ENCODE measurements around the gene ENAH. TPM values are rescaled to one million over a fixed set of nuclear protein-coding genes. Genes with fewer than 3 reads are reported as not detected.

The ENAH gene
- total and polyA plus RNA-seq, 10 donors = 5.1 to 98.1 (median 44.8) TPM

DNA sequence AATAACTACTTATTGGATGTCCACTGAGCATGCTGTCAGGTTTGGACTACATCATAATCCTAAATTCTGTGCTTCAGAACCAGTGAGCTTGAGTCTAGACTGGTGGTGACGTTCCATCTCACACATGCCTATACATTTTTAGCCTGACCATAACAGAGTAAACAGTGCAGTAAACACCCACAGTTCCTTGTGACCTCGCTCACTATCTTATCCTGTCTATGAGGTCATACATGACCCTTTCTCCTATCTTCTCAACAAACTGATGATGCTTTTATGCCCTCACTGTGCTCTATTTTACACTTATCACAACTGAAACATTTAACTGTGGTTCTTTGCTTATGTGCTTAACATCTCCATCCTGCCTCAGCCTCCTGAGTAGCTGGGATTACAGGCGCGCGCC, 91.2 kb downstream of the ENAH start:
- WGBS, 5 donors = 89 to 94% (median 92%) methylated on average over 5 of the region's 5 CpGs
- intact Hi-C loops (cut with DNase I; ENCODE audit: low total_unique reads) = no loop called here
- H3K36me3 ChIP-seq = peaks cover 0 to 7% (median 0%) of the 10 kb centered on the region in 6 donors

GRCh38 chr1:225559902-225560301, 93.0 kb downstream of the ENAH start:
- no peak for DNase-seq
- H3K9me3 ChIP-seq = peaks cover 0 to 10% (median 7%) of the 10 kb centered on the region in 8 donors
- no peak overlapping the region for H3K4me3 ChIP-seq
- intact Hi-C loops (cut with DNase I; ENCODE audit: low total_unique reads) = no loop called here
- TF ChIP-seq POLR2AphosphoS5 (IDR thresholded peaks at IDR 0.05) (no peak), POLR2A (IDR thresholded peaks at IDR 0.05) (no peak)
- TF ChIP-seq, protein P1, sequence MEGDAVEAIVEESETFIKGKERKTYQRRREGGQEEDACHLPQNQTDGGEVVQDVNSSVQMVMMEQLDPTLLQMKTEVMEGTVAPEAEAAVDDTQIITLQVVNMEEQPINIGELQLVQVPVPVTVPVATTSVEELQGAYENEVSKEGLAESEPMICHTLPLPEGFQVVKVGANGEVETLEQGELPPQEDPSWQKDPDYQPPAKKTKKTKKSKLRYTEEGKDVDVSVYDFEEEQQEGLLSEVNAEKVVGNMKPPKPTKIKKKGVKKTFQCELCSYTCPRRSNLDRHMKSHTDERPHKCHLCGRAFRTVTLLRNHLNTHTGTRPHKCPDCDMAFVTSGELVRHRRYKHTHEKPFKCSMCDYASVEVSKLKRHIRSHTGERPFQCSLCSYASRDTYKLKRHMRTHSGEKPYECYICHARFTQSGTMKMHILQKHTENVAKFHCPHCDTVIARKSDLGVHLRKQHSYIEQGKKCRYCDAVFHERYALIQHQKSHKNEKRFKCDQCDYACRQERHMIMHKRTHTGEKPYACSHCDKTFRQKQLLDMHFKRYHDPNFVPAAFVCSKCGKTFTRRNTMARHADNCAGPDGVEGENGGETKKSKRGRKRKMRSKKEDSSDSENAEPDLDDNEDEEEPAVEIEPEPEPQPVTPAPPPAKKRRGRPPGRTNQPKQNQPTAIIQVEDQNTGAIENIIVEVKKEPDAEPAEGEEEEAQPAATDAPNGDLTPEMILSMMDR (IDR thresholded peaks at IDR 0.05 in 8 of 11, conservative IDR thresholded peaks at IDR 0.05 in 3 of 11) = no peak
- H3K4me1 ChIP-seq = peaks cover 0 to 2% (median 0%) of the 10 kb centered on the region in 6 donors
- WGBS, 5 donors = 73 to 93% (median 90%) methylated on average over 3 of the region's 3 CpGs
- no peak overlapping the region for H3K27ac ChIP-seq
- no peaks in the 10 kb centered on the region for H3K27me3 ChIP-seq (replicated peaks in 1 of 7)
- peaks cover 0 to 7% (median 0%) of the 10 kb centered on the region in 6 donors for H3K36me3 ChIP-seq

More for the DNA sequence above, 91.2 kb downstream of the ENAH start:
- H3K4me3 ChIP-seq = no peak overlapping the region
- peaks cover 0 to 9% (median 5%) of the 10 kb centered on the region in 8 donors for H3K9me3 ChIP-seq
- peaks cover 0 to 11% (median 0%) of the 10 kb centered on the region in 6 donors for H3K4me1 ChIP-seq
- no peak for DNase-seq
- H3K27me3 ChIP-seq (replicated peaks in 1 of 7) = no peaks in the 10 kb centered on the region
- TF ChIP-seq, protein P1 (IDR thresholded peaks at IDR 0.05 in 8 of 11, conservative IDR thresholded peaks at IDR 0.05 in 3 of 11) = no peak
- TF ChIP-seq POLR2AphosphoS5 (IDR thresholded peaks at IDR 0.05) = no peak
- no peak for TF ChIP-seq POLR2A (IDR thresholded peaks at IDR 0.05)
- H3K27ac ChIP-seq = no peak overlapping the region

DNA sequence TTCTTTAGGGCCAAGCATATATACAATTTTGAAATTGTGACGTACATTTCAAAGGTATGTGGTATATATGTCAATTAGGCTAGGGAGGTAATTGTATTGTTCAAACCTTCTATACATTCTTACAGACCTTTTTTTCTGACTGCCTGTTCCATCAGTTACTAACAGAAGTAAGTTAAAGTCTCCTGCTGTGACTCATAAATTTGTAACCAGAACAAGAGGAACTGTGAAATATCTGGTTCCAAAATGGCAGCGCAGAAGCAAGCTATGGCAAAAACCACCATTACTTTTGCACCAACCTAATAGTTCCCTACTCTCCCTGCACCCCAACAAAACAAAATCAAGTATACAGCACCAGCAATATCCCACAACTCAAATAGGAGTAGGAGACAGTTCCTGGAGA, 93.6 kb downstream of the ENAH start:
- 81 to 96% (median 92%) methylated on average over 2 of the region's 2 CpGs for WGBS, 5 donors
- Histone ChIP-seq H3K4me3 (no peak overlapping the region), H3K9me3 (peaks cover 0 to 10% (median 7%) of the 10 kb centered on the region in 8 donors), H3K27me3 (replicated peaks in 1 of 7) (no peaks in the 10 kb centered on the region), H3K36me3 (peaks cover 0 to 7% (median 0%) of the 10 kb centered on the region in 6 donors), H3K27ac (no peak overlapping the region), H3K4me1 (peaks cover 0 to 8% (median 0%) of the 10 kb centered on the region in 6 donors)
- DNase-seq = no peak
- intact Hi-C loops (cut with DNase I; ENCODE audit: low total_unique reads) = no loop called here
- TF ChIP-seq, protein P1 (IDR thresholded peaks at IDR 0.05 in 8 of 11, conservative IDR thresholded peaks at IDR 0.05 in 3 of 11) = no peak
- TF ChIP-seq POLR2AphosphoS5 (IDR thresholded peaks at IDR 0.05) (no peak), POLR2A (IDR thresholded peaks at IDR 0.05) (no peak)

- no peak overlapping the region for H3K4me3 ChIP-seq
- no peaks in the 10 kb centered on the region for H3K27me3 ChIP-seq (replicated peaks in 1 of 7)
- peaks cover 0 to 7% (median 0%) of the 10 kb centered on the region in 6 donors for H3K36me3 ChIP-seq
- intact Hi-C loops (cut with DNase I; ENCODE audit: low total_unique reads) = no loop called here
- H3K4me1 ChIP-seq = peaks cover 0 to 10% (median 0%) of the 10 kb centered on the region in 6 donors
- TF ChIP-seq POLR2AphosphoS5 (IDR thresholded peaks at IDR 0.05) (no peak), POLR2A (IDR thresholded peaks at IDR 0.05) (no peak)
- TF ChIP-seq, protein P1 (IDR thresholded peaks at IDR 0.05 in 8 of 11, conservative IDR thresholded peaks at IDR 0.05 in 3 of 11) = no peak
- H3K27ac ChIP-seq = no peak overlapping the region
- H3K9me3 ChIP-seq = peaks cover 0 to 10% (median 7%) of the 10 kb centered on the region in 8 donors
- 65 to 88% (median 81%) methylated on average over 1 of the region's 1 CpG for WGBS, 5 donors
- no peak for DNase-seq
Observed at GRCh38 chr1:225556694-225557093, 96.2 kb downstream of the ENAH start.
